NCI-H2227 (cell line): ENCODE results near the gene TAF11.
"Not testable (repeated sequence)": the region's sequence is repeated elsewhere in the genome, so short reads cannot be mapped to it uniquely, and the experiment has no call there.

Experiments used
- DNase-seq: peaks from one replicate; lab custom pipeline; 2025; ENCODE audit not compliant: unreplicated experiment; lab: John Stamatoyannopoulos, UW

The TAF11 gene, protein sequence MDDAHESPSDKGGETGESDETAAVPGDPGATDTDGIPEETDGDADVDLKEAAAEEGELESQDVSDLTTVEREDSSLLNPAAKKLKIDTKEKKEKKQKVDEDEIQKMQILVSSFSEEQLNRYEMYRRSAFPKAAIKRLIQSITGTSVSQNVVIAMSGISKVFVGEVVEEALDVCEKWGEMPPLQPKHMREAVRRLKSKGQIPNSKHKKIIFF

GRCh38 chr6:34887753-34888513 is at the start of gene TAF11:
TSS of gene TAF11 (minus strand) at chr6:34888042. CDS start at chr6:34887957, 85 bp downstream.
- peak; percentile 94 for DNase-seq

DNA sequence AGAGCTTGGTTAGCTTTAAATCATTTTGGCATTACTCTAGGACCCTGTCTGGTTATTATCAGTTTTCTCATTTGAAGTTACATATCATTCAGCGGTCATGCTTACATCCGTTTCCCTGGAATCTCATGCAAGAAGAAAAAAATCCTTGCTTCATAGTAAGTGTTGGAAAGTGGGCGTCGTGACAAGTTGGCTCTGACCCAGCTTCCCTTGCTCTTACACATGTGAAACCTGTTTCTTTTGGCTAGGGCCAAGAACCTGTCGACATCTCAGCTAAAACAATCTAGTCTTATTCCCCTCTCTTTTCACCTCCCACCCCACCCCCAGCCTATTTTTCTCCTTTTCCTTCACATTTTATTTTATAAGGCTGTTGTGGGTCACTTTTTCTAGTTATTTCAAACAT is 46.7 kb upstream of the TAF11 start:
- no peak for DNase-seq

DNA sequence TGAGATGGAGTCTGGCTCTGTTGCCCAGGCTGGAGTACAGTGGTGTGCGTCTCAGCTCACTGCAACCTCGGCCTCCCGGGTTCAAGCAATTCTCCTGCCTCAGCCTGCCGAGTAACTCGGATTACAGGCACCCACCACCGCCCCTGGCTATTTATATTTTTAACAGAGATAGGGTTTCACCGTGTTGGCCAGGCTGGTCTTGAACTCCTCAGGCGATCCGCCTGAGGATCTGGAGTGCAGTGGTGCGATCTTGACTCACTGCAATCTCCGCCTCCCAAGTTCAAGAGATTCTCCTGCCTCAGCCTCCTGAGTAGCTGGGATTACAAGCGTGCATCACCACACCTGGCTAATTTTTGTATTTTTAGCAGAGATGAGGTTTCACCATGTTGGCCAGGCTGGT is 44.4 kb upstream of the TAF11 start:
- not testable (repeated sequence) for DNase-seq

DNA sequence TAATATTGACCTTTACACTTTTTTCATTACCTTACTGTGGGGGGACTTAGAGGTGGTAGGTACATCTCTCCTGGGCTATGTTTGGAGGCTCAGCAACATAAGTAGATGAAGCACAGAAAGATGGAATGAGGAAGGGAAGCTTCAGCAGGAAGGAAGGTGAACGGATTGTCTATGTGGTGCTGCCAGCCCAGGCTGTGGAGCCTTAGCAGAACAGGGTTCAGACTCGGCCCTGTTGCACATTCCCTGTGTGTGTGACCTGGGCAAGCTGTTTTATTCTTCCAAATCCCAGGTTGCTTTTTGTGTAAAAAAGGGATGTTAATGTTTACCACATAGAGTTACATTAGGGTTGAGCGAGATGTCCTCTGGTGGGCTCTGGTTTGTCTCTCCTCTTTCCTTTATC is 42.4 kb upstream of the TAF11 start:
- DNase-seq = no peak

- no peak for DNase-seq
Measured at GRCh38 chr6:34929241-34929978, 41.6 kb upstream of the TAF11 start.

GRCh38 chr6:34928695-34929094 is 40.9 kb upstream of the TAF11 start:
- no peak for DNase-seq

GRCh38 chr6:34928220-34928619 is 40.4 kb upstream of the TAF11 start:
- DNase-seq = peak; percentile 70

GRCh38 chr6:34926655-34927054 is 38.8 kb upstream of the TAF11 start:
- DNase-seq = no peak

DNA sequence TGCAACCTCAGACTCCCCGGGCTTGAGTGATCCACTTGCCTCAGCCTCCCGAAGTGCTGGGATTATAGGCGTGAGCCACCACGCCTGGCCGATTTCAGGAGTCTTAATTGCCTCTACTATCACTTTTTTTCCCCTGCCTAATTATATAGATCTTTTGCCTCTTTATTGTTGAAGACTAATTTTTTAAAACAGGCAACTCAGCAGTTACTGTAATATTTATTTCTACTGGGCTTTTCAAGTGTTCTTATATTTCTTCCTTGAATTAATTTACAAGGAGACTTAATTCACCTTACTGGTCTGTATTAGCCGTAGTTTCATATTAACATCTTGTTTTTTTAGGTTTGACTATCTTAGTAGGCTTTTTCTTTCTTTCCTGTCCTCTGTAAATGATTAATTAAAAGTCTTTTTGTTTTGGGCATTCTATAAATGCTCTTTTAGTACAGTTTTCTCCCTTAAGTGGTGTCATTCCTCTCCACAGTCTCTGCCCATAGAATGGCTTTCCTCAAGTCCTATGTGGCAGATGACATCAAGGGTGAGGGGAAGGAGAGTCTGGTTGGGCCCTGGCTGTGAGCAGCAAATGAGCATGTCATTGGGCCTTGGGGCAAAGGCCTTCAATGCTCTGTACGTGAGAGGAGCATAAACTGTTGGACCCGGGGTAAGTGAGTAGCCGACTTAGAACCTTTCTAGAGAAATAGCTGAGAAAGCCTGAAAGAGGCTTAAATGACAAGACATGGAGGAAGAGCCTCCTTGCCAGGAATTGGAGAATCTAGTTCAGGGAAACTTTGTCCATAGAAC is 37.2 kb upstream of the TAF11 start:
- DNase-seq = no peak

DNA sequence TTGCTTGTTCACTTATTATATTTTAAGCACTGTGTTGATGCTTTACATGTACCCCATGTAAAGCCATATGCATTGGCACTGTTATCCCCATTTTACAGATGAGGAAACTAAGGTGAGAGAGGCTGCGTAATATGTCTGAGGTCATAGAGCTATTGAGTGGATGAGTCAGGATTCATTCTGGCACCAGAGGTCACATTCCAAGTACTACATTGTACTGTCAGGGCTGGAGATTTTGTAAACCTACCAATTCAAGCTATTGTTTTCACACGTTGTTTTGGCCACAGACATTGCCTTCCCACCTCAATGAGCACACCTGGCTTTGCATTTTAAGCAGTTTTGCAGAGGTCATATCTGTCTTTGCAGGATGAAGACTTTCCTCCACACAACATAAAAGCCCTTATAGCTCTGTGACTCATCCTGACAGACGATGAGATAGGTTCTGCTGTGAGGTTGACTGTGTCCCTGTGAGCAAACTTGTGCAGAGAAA is 34.4 kb upstream of the TAF11 start:
- DNase-seq = no peak

DNA sequence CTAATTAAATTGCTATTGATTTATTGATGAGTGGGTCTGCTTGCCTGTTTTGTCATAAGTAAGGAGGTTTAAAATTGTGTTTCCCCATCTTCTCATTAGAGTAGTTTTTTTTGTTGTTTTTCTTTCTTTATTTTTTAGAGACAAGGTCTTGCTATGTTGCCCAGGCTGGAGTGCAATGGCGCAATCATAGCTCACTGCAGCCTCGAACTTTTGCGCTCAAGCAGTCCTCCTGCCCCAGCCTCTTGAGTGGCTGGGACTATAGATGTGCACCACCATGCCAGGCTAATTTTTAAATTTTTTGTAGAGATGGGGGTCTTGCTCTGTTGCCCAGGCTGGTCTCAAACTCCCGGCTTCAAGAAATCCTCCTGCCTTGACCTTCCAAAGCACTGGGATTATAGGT is 32.3 kb upstream of the TAF11 start:
- no peak for DNase-seq

DNA sequence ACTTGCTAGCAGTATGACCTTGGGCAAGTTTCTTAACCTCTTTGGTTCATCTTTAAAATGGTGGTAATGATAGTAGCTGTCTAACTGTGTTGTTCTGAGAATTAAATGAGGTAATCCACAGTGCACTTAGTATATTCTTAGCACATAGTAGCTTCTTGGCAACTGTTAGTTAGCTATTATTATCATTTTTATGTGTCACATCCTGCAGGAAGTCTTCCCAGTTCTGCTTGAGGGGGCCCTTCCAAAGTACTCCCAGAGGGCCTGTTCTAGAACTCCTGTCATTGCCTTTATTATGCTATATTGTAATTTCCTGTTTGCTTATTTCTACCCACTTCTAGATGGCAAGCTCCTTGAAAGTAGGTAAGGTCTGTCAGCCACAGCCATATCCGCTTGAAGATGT is 31.8 kb upstream of the TAF11 start:
- DNase-seq = no peak

- DNase-seq = no peak
Measured at GRCh38 chr6:34917626-34918285, 29.9 kb upstream of the TAF11 start.

GRCh38 chr6:34916348-34916967 is 28.6 kb upstream of the TAF11 start:
- no peak for DNase-seq

GRCh38 chr6:34914358-34914757 is 26.5 kb upstream of the TAF11 start:
- DNase-seq = no peak

- no peak for DNase-seq
Measured at GRCh38 chr6:34912715-34913464, 25.0 kb upstream of the TAF11 start.

GRCh38 chr6:34911822-34912221 is 24.0 kb upstream of the TAF11 start:
- DNase-seq = no peak

GRCh38 chr6:34909320-34909883 is 21.6 kb upstream of the TAF11 start:
- DNase-seq = no peak

DNA sequence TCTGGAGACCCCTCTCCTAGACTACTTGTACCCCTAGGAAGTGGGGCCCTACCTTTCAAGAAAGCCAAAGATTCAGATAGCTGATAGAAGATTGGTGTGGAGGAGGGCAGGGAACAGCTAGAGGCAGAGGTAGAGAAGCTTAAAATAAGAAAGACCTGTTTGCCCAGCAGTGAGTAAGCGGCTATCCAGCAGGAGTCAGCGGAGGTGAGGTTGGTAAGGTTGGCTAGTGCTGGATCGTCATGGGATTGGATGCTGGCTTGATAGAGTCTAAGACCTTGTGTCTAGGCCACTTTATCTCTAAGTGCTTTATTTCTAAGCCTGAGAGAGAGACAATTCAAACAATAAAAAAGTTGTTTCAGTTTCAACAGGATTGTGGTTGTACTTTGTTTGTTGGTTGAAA is 20.4 kb upstream of the TAF11 start:
- DNase-seq = no peak
